ENCODE measurements around the gene BATF. TPM values are rescaled to one million over a fixed set of nuclear protein-coding genes. Genes with fewer than 3 reads are reported as not detected.

The BATF gene
- total RNA-seq, 1 donor from 2014 or later = 4.9 TPM

DNA sequence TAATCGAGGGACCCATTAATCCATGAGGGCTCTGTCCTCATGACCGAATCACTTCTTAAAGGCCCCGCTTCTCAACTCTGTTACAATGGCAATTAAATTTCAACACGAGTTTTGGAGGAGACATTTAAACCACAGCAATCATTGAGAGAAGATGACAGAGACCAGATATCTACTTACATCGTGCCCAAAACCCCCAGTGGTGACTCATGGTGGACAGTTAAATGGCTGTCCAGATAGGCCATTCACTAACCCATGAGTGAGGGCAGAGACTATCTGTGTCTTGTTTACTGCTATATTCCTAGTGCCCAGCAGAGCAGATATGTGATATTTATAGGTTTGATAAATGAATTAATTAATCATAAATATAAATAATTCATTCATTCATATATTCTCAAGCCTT is 36.2 kb downstream of the BATF start:
- Histone ChIP-seq H3K4me1 (peaks cover 5% of the 10 kb centered on the region), H3K27me3 (no peaks in the 10 kb centered on the region), H3K4me3 (no peak overlapping the region), H3K27ac (no peak overlapping the region), H3K36me3 (no peaks in the 10 kb centered on the region), H3K9me3 (no peaks in the 10 kb centered on the region)
- no peak for DNase-seq
- intact Hi-C loops (cut with DNase I) = no loop called here
- ATAC-seq = no peak
- TF ChIP-seq, protein P1, sequence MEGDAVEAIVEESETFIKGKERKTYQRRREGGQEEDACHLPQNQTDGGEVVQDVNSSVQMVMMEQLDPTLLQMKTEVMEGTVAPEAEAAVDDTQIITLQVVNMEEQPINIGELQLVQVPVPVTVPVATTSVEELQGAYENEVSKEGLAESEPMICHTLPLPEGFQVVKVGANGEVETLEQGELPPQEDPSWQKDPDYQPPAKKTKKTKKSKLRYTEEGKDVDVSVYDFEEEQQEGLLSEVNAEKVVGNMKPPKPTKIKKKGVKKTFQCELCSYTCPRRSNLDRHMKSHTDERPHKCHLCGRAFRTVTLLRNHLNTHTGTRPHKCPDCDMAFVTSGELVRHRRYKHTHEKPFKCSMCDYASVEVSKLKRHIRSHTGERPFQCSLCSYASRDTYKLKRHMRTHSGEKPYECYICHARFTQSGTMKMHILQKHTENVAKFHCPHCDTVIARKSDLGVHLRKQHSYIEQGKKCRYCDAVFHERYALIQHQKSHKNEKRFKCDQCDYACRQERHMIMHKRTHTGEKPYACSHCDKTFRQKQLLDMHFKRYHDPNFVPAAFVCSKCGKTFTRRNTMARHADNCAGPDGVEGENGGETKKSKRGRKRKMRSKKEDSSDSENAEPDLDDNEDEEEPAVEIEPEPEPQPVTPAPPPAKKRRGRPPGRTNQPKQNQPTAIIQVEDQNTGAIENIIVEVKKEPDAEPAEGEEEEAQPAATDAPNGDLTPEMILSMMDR (IDR thresholded peaks at IDR 0.05) = no peak

DNA sequence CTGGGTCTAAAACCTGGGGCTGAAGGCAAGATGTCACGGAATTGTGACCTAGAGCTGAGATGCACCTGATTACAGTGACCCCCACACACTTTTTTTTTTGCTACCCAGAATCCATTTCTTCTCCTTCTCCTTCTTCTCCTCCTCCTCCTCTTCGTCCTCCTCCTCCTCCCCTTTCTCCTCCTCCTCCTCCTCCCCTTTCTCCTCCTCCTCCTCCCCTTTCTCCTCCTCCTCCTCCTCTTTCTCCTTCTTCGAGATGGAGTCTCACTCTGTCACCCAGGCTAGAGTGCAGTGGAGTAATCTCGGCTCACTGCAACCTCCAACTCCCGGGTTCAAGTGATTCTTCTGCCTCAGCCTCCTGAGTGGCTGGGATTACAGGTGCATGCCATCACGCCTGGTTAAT is 36.8 kb downstream of the BATF start:
- Histone ChIP-seq H3K4me1 (peaks cover 5% of the 10 kb centered on the region), H3K9me3 (no peaks in the 10 kb centered on the region), H3K36me3 (no peaks in the 10 kb centered on the region), H3K4me3 (no peak overlapping the region), H3K27me3 (no peaks in the 10 kb centered on the region), H3K27ac (no peak overlapping the region)
- intact Hi-C loops (cut with DNase I) = no loop called here
- TF ChIP-seq, protein P1 (IDR thresholded peaks at IDR 0.05) = no peak
- DNase-seq (no peak), ATAC-seq (no peak)

DNA sequence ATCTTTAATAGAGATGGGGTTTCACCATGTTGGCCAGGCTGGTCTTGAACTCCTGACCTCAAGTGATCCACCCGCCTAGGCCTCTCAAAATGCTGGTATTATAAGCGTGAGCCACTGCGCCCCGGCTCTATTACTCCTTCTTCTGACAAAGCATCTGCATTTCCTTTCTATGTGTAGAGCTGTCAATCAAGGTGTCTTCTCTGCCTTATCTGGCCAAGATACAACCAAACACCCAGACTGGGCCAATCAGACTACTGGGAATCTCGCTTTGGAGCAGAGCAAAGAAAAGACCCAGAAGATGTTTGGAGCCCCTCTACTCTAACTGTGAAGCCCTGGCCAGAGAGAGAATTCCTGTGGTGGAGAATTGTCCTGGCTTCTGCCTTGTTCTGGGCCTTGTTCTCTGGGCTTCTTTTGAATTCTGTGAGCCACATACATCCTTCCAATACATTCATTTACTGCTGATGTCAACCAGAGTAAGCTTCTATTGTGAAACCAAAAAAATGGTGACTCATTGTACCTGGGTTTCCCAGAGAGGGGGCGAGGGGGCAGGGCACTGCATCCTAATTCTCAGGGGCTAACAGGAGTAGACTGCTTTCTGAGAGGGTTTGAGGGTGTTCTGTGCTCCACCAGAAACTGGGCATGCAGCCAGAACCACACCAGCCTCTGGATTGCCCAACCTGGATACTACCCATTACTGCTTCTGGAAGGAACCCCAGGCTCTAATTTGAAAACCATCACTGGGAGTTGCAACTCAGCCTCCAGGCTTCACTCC is 37.4 kb downstream of the BATF start:
- intact Hi-C loops (cut with DNase I) = no loop called here
- ATAC-seq (peak; percentile 66), DNase-seq (peak; percentile 86)
- no peaks in the 10 kb centered on the region for H3K36me3 ChIP-seq
- no peak overlapping the region for H3K27ac ChIP-seq
- no peaks in the 10 kb centered on the region for H3K27me3 ChIP-seq
- H3K9me3 ChIP-seq = no peaks in the 10 kb centered on the region
- peaks cover 5% of the 10 kb centered on the region for H3K4me1 ChIP-seq
- TF ChIP-seq, protein P1 (IDR thresholded peaks at IDR 0.05) = no peak
- no peak overlapping the region for H3K4me3 ChIP-seq

DNA sequence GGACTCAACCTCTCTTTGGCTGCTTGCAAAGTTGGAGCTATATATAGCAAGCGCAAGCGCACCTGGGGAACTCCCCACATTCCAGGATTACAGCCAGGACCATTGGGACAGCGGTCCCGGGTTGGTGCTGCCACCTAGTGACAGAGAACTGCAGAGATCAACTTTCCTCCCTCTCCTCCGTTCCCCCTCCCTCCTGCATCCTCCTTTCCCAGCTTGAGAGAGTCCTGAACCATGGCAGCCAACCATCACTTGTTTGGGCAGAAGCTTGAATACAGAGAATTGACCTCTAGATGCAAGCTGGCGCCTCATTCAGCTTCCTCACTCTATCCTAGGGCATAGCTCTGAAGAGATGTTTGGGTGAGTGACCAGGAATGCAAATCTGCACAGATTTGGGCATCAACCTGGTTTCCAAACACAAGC is 38.8 kb downstream of the BATF start:
- H3K4me3 ChIP-seq = no peak overlapping the region
- no peaks in the 10 kb centered on the region for H3K9me3 ChIP-seq
- H3K27me3 ChIP-seq = no peaks in the 10 kb centered on the region
- H3K27ac ChIP-seq = no peak overlapping the region
- intact Hi-C loops (cut with DNase I) = no loop called here
- H3K36me3 ChIP-seq = no peaks in the 10 kb centered on the region
- TF ChIP-seq, protein P1 (IDR thresholded peaks at IDR 0.05) = peak; percentile 82
- ATAC-seq = peak; percentile 98
- DNase-seq = peak; percentile 86
- H3K4me1 ChIP-seq = peaks cover 5% of the 10 kb centered on the region

DNA sequence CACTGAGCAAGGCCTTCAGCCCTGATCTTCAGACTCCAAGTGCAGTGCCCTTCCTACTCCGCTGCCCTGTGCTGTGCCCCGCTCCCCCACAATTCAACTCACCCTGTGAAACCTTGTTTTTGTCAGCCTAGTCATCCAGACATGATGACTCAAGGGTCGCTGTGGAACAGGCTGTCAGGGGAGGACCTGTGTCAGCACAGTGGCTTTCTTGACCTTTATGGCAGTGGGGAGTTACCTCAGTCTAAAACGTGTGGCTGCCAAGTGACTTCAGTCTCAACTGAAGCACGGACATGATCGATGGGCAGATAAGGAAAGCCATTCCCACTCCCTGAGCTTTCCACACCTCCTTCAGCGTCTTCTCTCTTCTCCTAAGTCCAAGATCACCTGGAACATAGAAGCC is 39.8 kb downstream of the BATF start:
- intact Hi-C loops (cut with DNase I) = no loop called here
- Histone ChIP-seq H3K27ac (no peak overlapping the region), H3K4me1 (peaks cover 5% of the 10 kb centered on the region), H3K9me3 (no peaks in the 10 kb centered on the region), H3K4me3 (no peak overlapping the region), H3K36me3 (no peaks in the 10 kb centered on the region), H3K27me3 (no peaks in the 10 kb centered on the region)
- ATAC-seq (no peak), DNase-seq (no peak)
- TF ChIP-seq, protein P1 (IDR thresholded peaks at IDR 0.05) = no peak

Data from upper lobe of right lung (tissue), 1 donor.